ENCODE measurements around the gene ACR.

- TF ChIP-seq, protein P1, sequence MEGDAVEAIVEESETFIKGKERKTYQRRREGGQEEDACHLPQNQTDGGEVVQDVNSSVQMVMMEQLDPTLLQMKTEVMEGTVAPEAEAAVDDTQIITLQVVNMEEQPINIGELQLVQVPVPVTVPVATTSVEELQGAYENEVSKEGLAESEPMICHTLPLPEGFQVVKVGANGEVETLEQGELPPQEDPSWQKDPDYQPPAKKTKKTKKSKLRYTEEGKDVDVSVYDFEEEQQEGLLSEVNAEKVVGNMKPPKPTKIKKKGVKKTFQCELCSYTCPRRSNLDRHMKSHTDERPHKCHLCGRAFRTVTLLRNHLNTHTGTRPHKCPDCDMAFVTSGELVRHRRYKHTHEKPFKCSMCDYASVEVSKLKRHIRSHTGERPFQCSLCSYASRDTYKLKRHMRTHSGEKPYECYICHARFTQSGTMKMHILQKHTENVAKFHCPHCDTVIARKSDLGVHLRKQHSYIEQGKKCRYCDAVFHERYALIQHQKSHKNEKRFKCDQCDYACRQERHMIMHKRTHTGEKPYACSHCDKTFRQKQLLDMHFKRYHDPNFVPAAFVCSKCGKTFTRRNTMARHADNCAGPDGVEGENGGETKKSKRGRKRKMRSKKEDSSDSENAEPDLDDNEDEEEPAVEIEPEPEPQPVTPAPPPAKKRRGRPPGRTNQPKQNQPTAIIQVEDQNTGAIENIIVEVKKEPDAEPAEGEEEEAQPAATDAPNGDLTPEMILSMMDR (IDR thresholded peaks at IDR 0.05), result no peak
- TF ChIP-seq POLR2A (IDR thresholded peaks at IDR 0.05), result no peak
These were observed 10.1 kb upstream of the ACR start for GRCh38 chr22:50727678-50728522.

All from Peyer's patch (tissue), 4 donors.